Erythroblast (primary cell): ENCODE measurements around the gene LY86.

Experiments
- GATA1 ChIP-seq: IDR thresholded peaks from 2 replicates; pipeline ENCODE4 v1.6.1; 2011; ENCODE audit warnings: low read depth, mild to moderate bottlenecking, control low read depth, low read length, moderate library complexity
- POLR2A ChIP-seq: IDR thresholded peaks from 2 replicates; pipeline ENCODE4 v1.6.1; 2011; ENCODE audit warnings: mild to moderate bottlenecking, low read length

DNA sequence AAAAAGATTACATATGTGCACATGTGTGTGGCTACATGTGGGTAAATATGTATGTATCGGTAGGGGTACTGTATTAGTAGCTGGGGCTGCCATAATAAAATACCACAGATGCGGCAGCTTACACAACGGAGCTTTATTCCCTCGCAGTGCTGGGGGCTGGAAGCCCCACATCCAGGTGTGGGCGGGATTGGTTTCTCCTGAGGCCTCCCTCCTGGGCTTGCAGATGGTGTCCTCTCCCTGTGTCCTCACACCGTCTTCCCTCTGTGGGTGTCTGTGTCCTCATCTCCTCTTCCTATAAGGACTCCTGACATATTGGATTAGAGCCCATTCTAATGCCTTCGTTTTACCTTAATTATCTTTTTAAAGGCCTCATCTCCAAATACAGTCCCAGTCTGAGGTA is 97.7 kb downstream of the LY86 start:
- TF ChIP-seq POLR2A (no peak), GATA1 (no peak)
